ENCODE data around the gene DUSP5. TPM values are rescaled to one million over a fixed set of nuclear protein-coding genes. Genes with fewer than 3 reads are reported as not detected.

The DUSP5 gene
- total and polyA plus RNA-seq, 2 of the 4 experiments (the other 2 are of a cell fraction): 42.1 to 48.1 TPM

GRCh38 chr10:110456046-110456445 is 41.7 kb upstream of the DUSP5 start:
- ATAC-seq (ENCODE audit: low read depth) (peak; percentile 10; the same call in 1 of the 2 replicates), DNase-seq (no peak)
- no peak overlapping the region for H2BK20ac ChIP-seq (ENCODE audit: low read depth, low read length)
- no peak overlapping the region for H3K4me3 ChIP-seq (ENCODE audit: insufficient read depth, low read depth, low read length)
- no peak overlapping the region for H3K27ac ChIP-seq (ENCODE audit: insufficient read depth, low read length)
- H2BK120ac ChIP-seq (ENCODE audit: low read depth, low read length): no peak overlapping the region
- H3K9me3 ChIP-seq (ENCODE audit: control insufficient read depth, insufficient read depth, low read length): no peaks in the 10 kb centered on the region
- WGBS, 2 experiments (ENCODE audit: extremely low coverage in 2 of 2, insufficient read length in 1 of 2): no CpG with 5 or more reads among the region's 1 CpG
- no peak overlapping the region for H4K91ac ChIP-seq (ENCODE audit: insufficient read depth, low read depth, low read length)
- H3K27me3 ChIP-seq (ENCODE audit: control insufficient read depth, insufficient read depth, low read length): no peaks in the 10 kb centered on the region
- H4K20me1 ChIP-seq (ENCODE audit: insufficient read depth, low read length): no peaks in the 10 kb centered on the region
- no peak overlapping the region for H4K8ac ChIP-seq (ENCODE audit: low read depth in 2 of 2, low read length in 2 of 2)
- H2AK9ac ChIP-seq (replicated peaks; ENCODE audit: low read depth, low read length, poor library complexity): no peak overlapping the region
- no peak overlapping the region for H3K9ac ChIP-seq (ENCODE audit: low read depth, low read length)
- TF ChIP-seq RCOR1 (IDR thresholded peaks at IDR 0.05; ENCODE audit: insufficient replicate concordance, low read length) (no peak), POLR2A (IDR thresholded peaks at IDR 0.05; ENCODE audit: low read depth, low read length) (no peak), RAD21 (IDR thresholded peaks at IDR 0.05; ENCODE audit: low read length) (no peak), CHD1 (IDR thresholded peaks at IDR 0.05; ENCODE audit: low read depth, low read length) (no peak)
- no peak overlapping the region for H3K18ac ChIP-seq (ENCODE audit: low read depth, low read length)
- H2AFZ ChIP-seq (replicated peaks; ENCODE audit: low read length, poor library complexity): no peak overlapping the region
- H3K14ac ChIP-seq (replicated peaks; ENCODE audit: low read depth, low read length): no peak overlapping the region
- H3K79me1 ChIP-seq (ENCODE audit: low read depth in 1 of 2, low read length in 2 of 2): no peaks in the 10 kb centered on the region
- dilution Hi-C loops (cut with HindIII; ENCODE audit: low sequenced_read_pairs, unreplicated experiment) (no loop called here), intact Hi-C loops (cut with micrococcal nuclease) (no loop called here), in situ Hi-C loops (cut with MboI; ENCODE audit: low sequenced_read_pairs) (no loop called here)
- H2BK5ac ChIP-seq (ENCODE audit: low read depth, low read length, poor library complexity, severe bottlenecking): no peak overlapping the region
- no peak overlapping the region for H3K56ac ChIP-seq (ENCODE audit: extremely low read depth, insufficient read depth, low read length)
- H2AK5ac ChIP-seq (ENCODE audit: low read depth, low read length): no peak overlapping the region
- H3K4ac ChIP-seq (ENCODE audit: low read depth, low read length): no peak overlapping the region
- no peak overlapping the region for H3K4me2 ChIP-seq (ENCODE audit: low read depth, low read length)
- H4K5ac ChIP-seq (ENCODE audit: low read depth, low read length): no peak overlapping the region
- BruUV-seq (replicated peaks): no TSS peak
- POLR2A ChIA-PET (ENCODE audit: unreplicated experiment): no interaction called here
- H2BK15ac ChIP-seq (ENCODE audit: low read depth, low read length): no peak overlapping the region
- no peaks in the 10 kb centered on the region for H3K36me3 ChIP-seq (ENCODE audit: control insufficient read depth, insufficient read depth, low read length)
- CTCF ChIA-PET: interaction anchor here (0.7 kb wide), 1 partner anchor 9 kb away, joined by 3 read pairs; no protein-coding TSS in a partner anchor
- H3K9me1 ChIP-seq (ENCODE audit: insufficient read depth, low read length): 0 out of 2 replicates have a peak, but pooled peaks cover 5% of the 10 kb centered on the region
- H3K23ac ChIP-seq (ENCODE audit: low read depth, low read length): no peak overlapping the region
- H3K4me1 ChIP-seq (ENCODE audit: control insufficient read depth, insufficient read depth, low read length): peaks cover 15% of the 10 kb centered on the region
